Measurements from ENCODE around the gene LPP.

The LPP gene

DNA sequence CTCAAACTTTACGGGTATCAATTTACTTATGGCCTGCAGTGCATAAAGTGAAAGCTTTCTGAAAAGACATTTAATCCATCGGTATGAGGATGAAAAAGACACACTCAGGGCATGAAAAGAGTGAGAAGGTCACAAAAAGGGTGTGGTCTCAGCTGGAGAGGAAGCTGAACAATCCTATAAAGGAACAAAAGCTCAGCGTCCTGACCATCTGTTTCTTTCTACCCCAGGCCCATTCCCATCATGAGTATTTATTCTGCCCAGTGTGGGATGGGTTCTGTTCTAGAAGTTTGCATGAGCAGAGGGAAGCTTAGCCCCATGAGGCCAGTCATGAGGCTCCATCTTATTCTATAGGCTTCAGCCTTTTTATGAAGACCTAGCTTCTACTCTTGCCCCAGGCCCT lies 144.6 kb downstream of the LPP start:
- H3K4me1 ChIP-seq (ENCODE audit: control insufficient read depth, low read depth, low read length), result peaks cover 51% of the 10 kb centered on the region
- H3K9ac ChIP-seq (ENCODE audit: low read length), result no peak overlapping the region

DNA sequence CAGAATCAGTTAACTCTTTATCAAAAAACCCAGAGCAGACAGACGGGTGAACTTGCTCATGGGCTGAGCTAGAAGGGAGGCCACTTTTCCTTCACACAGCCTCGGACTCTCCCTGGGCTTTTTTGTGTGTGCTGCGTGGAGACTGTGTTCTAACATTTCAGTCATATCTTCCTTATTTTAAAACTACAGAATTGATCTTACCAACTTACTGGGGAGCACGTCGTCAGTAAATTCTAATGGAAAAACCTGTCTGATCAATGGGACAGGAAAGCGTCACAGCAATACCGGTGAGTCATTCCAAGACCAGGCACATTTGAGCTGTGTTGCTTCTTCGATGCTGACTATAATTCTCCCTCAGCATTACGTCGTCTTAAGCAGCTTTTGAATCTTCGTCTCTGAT lies 145.1 kb downstream of the LPP start:
- H3K4me1 ChIP-seq (ENCODE audit: control insufficient read depth, low read depth, low read length), result peaks cover 52% of the 10 kb centered on the region
- no peaks in the 10 kb centered on the region for H3K36me3 ChIP-seq (ENCODE audit: control insufficient read depth, low read depth, low read length)
- H3K27me3 ChIP-seq (ENCODE audit: control insufficient read depth, insufficient read depth, low read length), result no peaks in the 10 kb centered on the region
- no peak overlapping the region for H3K4me3 ChIP-seq (ENCODE audit: low read length)
- H3K27ac ChIP-seq (ENCODE audit: low read length), result no peak overlapping the region
- H3K9me3 ChIP-seq (ENCODE audit: control insufficient read depth, low read depth, low read length), result no peaks in the 10 kb centered on the region
- no peak overlapping the region for H3K9ac ChIP-seq (ENCODE audit: low read length)

More for the DNA sequence above, 144.6 kb downstream of the LPP start:
- no peak overlapping the region for H3K27ac ChIP-seq (ENCODE audit: low read length)
- H3K4me3 ChIP-seq (ENCODE audit: low read length), result no peak overlapping the region
- H3K27me3 ChIP-seq (ENCODE audit: control insufficient read depth, insufficient read depth, low read length), result no peaks in the 10 kb centered on the region
- no peaks in the 10 kb centered on the region for H3K9me3 ChIP-seq (ENCODE audit: control insufficient read depth, low read depth, low read length)
- H3K36me3 ChIP-seq (ENCODE audit: control insufficient read depth, low read depth, low read length), result no peaks in the 10 kb centered on the region

- H3K36me3 ChIP-seq (ENCODE audit: control insufficient read depth, low read depth, low read length), result no peaks in the 10 kb centered on the region
- peaks cover 52% of the 10 kb centered on the region for H3K4me1 ChIP-seq (ENCODE audit: control insufficient read depth, low read depth, low read length)
- no peaks in the 10 kb centered on the region for H3K27me3 ChIP-seq (ENCODE audit: control insufficient read depth, insufficient read depth, low read length)
- H3K4me3 ChIP-seq (ENCODE audit: low read length), result no peak overlapping the region
- H3K9me3 ChIP-seq (ENCODE audit: control insufficient read depth, low read depth, low read length), result no peaks in the 10 kb centered on the region
- H3K27ac ChIP-seq (ENCODE audit: low read length), result no peak overlapping the region
- no peak overlapping the region for H3K9ac ChIP-seq (ENCODE audit: low read length)
Measured at GRCh38 chr3:188299708-188300107, 145.8 kb downstream of the LPP start.

- no peaks in the 10 kb centered on the region for H3K36me3 ChIP-seq (ENCODE audit: control insufficient read depth, low read depth, low read length)
- H3K4me1 ChIP-seq (ENCODE audit: control insufficient read depth, low read depth, low read length), result peaks cover 52% of the 10 kb centered on the region
- peak overlapping the region; percentile 2 for H3K9ac ChIP-seq (ENCODE audit: low read length)
- peak overlapping the region; percentile 17 for H3K4me3 ChIP-seq (ENCODE audit: low read length)
- no peaks in the 10 kb centered on the region for H3K9me3 ChIP-seq (ENCODE audit: control insufficient read depth, low read depth, low read length)
- H3K27ac ChIP-seq (ENCODE audit: low read length), result no peak overlapping the region
- H3K27me3 ChIP-seq (ENCODE audit: control insufficient read depth, insufficient read depth, low read length), result no peaks in the 10 kb centered on the region
Measured at GRCh38 chr3:188301147-188301546, 147.2 kb downstream of the LPP start.

DNA sequence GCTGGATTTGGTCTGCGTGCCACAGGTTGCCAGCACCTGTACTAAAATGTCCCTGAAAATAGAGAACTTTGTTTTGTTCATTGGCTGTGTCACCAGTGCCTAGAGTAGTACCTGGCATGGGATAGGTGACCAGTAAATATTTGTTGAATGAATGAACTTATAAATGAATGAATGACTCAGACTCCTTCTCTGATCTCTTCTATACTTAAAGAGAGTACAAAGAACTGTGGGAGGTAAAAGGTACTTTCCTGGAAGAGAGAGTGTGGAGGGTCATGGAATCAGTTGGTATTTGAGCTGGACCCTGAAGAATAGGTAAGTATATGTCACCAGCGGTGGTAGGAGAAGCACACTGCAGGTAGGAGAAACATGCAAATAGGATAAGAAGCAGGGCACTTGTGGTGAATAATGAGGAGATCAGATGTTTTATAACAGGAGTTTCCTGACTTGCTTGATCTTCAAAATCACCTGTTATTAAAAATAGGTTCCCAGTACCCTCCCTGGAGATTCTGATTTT lies 149.4 kb downstream of the LPP start:
- no peak overlapping the region for H3K4me3 ChIP-seq (ENCODE audit: low read length)
- peaks cover 48% of the 10 kb centered on the region for H3K4me1 ChIP-seq (ENCODE audit: control insufficient read depth, low read depth, low read length)

GRCh38 chr3:188303823-188304222 lies 149.9 kb downstream of the LPP start:
- Histone ChIP-seq H3K9me3 (ENCODE audit: control insufficient read depth, low read depth, low read length) (no peaks in the 10 kb centered on the region), H3K36me3 (ENCODE audit: control insufficient read depth, low read depth, low read length) (no peaks in the 10 kb centered on the region), H3K9ac (ENCODE audit: low read length) (no peak overlapping the region), H3K27ac (ENCODE audit: low read length) (no peak overlapping the region), H3K4me3 (ENCODE audit: low read length) (no peak overlapping the region), H3K4me1 (ENCODE audit: control insufficient read depth, low read depth, low read length) (peaks cover 46% of the 10 kb centered on the region), H3K27me3 (ENCODE audit: control insufficient read depth, insufficient read depth, low read length) (no peaks in the 10 kb centered on the region)

More for the DNA sequence above, 149.4 kb downstream of the LPP start:
- Histone ChIP-seq H3K9me3 (ENCODE audit: control insufficient read depth, low read depth, low read length) (no peaks in the 10 kb centered on the region), H3K9ac (ENCODE audit: low read length) (no peak overlapping the region), H3K27me3 (ENCODE audit: control insufficient read depth, insufficient read depth, low read length) (no peaks in the 10 kb centered on the region), H3K27ac (ENCODE audit: low read length) (no peak overlapping the region), H3K36me3 (ENCODE audit: control insufficient read depth, low read depth, low read length) (no peaks in the 10 kb centered on the region)

DNA sequence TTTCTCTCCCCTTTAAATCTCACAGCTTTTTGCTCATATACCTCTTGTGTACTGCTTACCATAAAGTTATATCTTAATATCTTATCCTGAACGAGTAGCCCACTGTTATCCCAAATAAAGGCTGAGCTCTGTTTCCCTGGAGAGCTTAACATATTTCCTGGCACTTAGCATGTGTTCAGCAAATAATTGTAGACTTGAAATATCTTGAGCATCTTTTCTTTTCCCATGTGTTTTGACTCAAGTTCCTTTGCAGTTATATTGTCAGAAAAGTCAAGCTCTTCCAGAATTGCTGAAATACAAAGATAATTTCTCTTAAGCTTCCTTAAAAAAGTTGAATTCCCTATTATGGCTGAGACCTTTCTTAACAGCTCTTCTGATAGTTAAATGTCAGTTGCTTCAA lies 150.5 kb downstream of the LPP start:
- Histone ChIP-seq H3K4me1 (ENCODE audit: control insufficient read depth, low read depth, low read length) (peaks cover 39% of the 10 kb centered on the region), H3K36me3 (ENCODE audit: control insufficient read depth, low read depth, low read length) (no peaks in the 10 kb centered on the region), H3K4me3 (ENCODE audit: low read length) (no peak overlapping the region), H3K27me3 (ENCODE audit: control insufficient read depth, insufficient read depth, low read length) (no peaks in the 10 kb centered on the region), H3K27ac (ENCODE audit: low read length) (no peak overlapping the region), H3K9ac (ENCODE audit: low read length) (no peak overlapping the region), H3K9me3 (ENCODE audit: control insufficient read depth, low read depth, low read length) (no peaks in the 10 kb centered on the region)

DNA sequence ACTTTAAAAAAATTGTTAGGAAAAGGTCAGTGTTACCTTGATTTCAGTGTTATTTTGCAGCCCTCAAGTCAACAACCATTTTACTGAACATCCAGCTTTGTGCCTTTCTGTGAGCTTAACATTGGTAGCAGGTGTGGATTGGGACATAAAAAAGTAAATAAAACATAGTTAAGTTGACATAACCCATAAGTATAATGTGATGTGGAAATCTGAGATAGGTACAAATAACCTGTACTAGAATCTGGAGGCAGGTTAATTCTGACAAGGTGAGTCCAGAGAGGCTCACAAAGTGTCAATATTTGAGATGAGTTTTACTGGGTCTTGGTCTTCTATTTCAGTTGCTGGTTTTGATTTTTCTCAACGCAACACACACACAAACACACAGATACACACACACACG lies 151.3 kb downstream of the LPP start:
- Histone ChIP-seq H3K4me3 (ENCODE audit: low read length) (no peak overlapping the region), H3K9ac (ENCODE audit: low read length) (no peak overlapping the region), H3K36me3 (ENCODE audit: control insufficient read depth, low read depth, low read length) (no peaks in the 10 kb centered on the region), H3K27ac (ENCODE audit: low read length) (no peak overlapping the region), H3K9me3 (ENCODE audit: control insufficient read depth, low read depth, low read length) (no peaks in the 10 kb centered on the region), H3K4me1 (ENCODE audit: control insufficient read depth, low read depth, low read length) (peaks cover 32% of the 10 kb centered on the region), H3K27me3 (ENCODE audit: control insufficient read depth, insufficient read depth, low read length) (no peaks in the 10 kb centered on the region)

- Histone ChIP-seq H3K36me3 (ENCODE audit: control insufficient read depth, low read depth, low read length) (no peaks in the 10 kb centered on the region), H3K4me3 (ENCODE audit: low read length) (no peak overlapping the region), H3K9me3 (ENCODE audit: control insufficient read depth, low read depth, low read length) (no peaks in the 10 kb centered on the region), H3K27me3 (ENCODE audit: control insufficient read depth, insufficient read depth, low read length) (no peaks in the 10 kb centered on the region), H3K27ac (ENCODE audit: low read length) (no peak overlapping the region), H3K4me1 (ENCODE audit: control insufficient read depth, low read depth, low read length) (peaks cover 21% of the 10 kb centered on the region), H3K9ac (ENCODE audit: low read length) (no peak overlapping the region)
Measured at GRCh38 chr3:188306435-188307005, 152.6 kb downstream of the LPP start.

- Histone ChIP-seq H3K4me1 (ENCODE audit: control insufficient read depth, low read depth, low read length) (no peaks in the 10 kb centered on the region), H3K9ac (ENCODE audit: low read length) (no peak overlapping the region), H3K9me3 (ENCODE audit: control insufficient read depth, low read depth, low read length) (no peaks in the 10 kb centered on the region), H3K27ac (ENCODE audit: low read length) (no peak overlapping the region), H3K36me3 (ENCODE audit: control insufficient read depth, low read depth, low read length) (no peaks in the 10 kb centered on the region), H3K4me3 (ENCODE audit: low read length) (no peak overlapping the region), H3K27me3 (ENCODE audit: control insufficient read depth, insufficient read depth, low read length) (no peaks in the 10 kb centered on the region)
Measured at GRCh38 chr3:188309437-188310269, 155.7 kb downstream of the LPP start.

GRCh38 chr3:188310270-188310710 lies 156.3 kb downstream of the LPP start:
- H3K27me3 ChIP-seq (ENCODE audit: control insufficient read depth, insufficient read depth, low read length), result no peaks in the 10 kb centered on the region
- no peaks in the 10 kb centered on the region for H3K36me3 ChIP-seq (ENCODE audit: control insufficient read depth, low read depth, low read length)
- no peaks in the 10 kb centered on the region for H3K4me1 ChIP-seq (ENCODE audit: control insufficient read depth, low read depth, low read length)
- H3K9me3 ChIP-seq (ENCODE audit: control insufficient read depth, low read depth, low read length), result no peaks in the 10 kb centered on the region
- H3K4me3 ChIP-seq (ENCODE audit: low read length), result no peak overlapping the region
- no peak overlapping the region for H3K27ac ChIP-seq (ENCODE audit: low read length)
- no peak overlapping the region for H3K9ac ChIP-seq (ENCODE audit: low read length)

GRCh38 chr3:188315553-188315952 lies 161.6 kb downstream of the LPP start:
- Histone ChIP-seq H3K27me3 (ENCODE audit: control insufficient read depth, insufficient read depth, low read length) (no peaks in the 10 kb centered on the region), H3K27ac (ENCODE audit: low read length) (no peak overlapping the region), H3K4me3 (ENCODE audit: low read length) (no peak overlapping the region), H3K4me1 (ENCODE audit: control insufficient read depth, low read depth, low read length) (no peaks in the 10 kb centered on the region), H3K36me3 (ENCODE audit: control insufficient read depth, low read depth, low read length) (no peaks in the 10 kb centered on the region), H3K9me3 (ENCODE audit: control insufficient read depth, low read depth, low read length) (no peaks in the 10 kb centered on the region), H3K9ac (ENCODE audit: low read length) (no peak overlapping the region)

All from iPS-18a (cell line).